Transverse colon (tissue), 4 donors: Measurements from ENCODE around the gene MBTPS1.

Experiments used
- EP300 ChIP-seq: sonication (generic); formaldehyde crosslinking; IDR thresholded peaks from one replicate; pipeline ENCODE4 v1.6.1; 2017; ENCODE audit warnings: antibody characterized with exemption, low read depth
- POLR2A ChIP-seq: fragments of 450-650 bp; IDR thresholded peaks from one replicate; pipeline ENCODE4 v1.6.1; 2016; ENCODE audit warnings: antibody characterized with exemption, mild to moderate bottlenecking, moderate library complexity
- POLR2AphosphoS5 ChIP-seq, 3 donors: sonication (generic); formaldehyde crosslinking; IDR thresholded peaks; one replicate each; pipeline ENCODE4 v1.6.1; 2016; ENCODE audit warnings: antibody characterized with exemption in 3 of 3
- TF ChIP-seq, protein P1 (sequence below), 5 experiments: fragments of 200-600 bp in 3 of 5; fragments of 450-650 bp in 2 of 5; sonication (generic) in 3 of 5; IDR thresholded peaks; 1 replicate in 2 of 5; 2 replicates in 3 of 5; pipeline ENCODE4 v1.5.1; 2016 to 2017; ENCODE audit warnings: antibody characterized with exemption in 5 of 5, inconsistent platforms in 3 of 5, mild to moderate bottlenecking in 2 of 5, moderate library complexity in 1 of 5

DNA sequence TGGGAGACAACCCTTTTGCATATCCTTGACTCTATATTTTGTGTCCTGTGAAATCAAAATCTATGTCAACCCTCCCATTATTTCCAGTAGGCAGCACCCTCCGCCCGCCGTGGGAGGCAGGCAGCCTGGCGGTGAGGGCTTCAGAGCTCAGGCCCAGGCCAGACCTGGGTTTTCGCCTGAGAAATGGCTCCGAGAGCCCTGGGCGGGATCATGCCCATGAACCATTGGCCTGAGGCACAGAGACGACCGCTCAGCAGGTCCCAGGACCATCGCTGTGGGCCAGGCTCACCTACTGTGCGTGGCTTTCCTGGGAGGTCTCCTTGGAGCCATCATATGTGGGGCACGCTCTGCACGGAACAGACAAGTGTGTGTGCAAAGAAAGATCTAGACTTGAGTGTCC lies 67.9 kb downstream of the MBTPS1 start:
- TF ChIP-seq, protein P1, sequence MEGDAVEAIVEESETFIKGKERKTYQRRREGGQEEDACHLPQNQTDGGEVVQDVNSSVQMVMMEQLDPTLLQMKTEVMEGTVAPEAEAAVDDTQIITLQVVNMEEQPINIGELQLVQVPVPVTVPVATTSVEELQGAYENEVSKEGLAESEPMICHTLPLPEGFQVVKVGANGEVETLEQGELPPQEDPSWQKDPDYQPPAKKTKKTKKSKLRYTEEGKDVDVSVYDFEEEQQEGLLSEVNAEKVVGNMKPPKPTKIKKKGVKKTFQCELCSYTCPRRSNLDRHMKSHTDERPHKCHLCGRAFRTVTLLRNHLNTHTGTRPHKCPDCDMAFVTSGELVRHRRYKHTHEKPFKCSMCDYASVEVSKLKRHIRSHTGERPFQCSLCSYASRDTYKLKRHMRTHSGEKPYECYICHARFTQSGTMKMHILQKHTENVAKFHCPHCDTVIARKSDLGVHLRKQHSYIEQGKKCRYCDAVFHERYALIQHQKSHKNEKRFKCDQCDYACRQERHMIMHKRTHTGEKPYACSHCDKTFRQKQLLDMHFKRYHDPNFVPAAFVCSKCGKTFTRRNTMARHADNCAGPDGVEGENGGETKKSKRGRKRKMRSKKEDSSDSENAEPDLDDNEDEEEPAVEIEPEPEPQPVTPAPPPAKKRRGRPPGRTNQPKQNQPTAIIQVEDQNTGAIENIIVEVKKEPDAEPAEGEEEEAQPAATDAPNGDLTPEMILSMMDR (IDR thresholded peaks at IDR 0.05) = no peak
- no peak for TF ChIP-seq POLR2AphosphoS5 (IDR thresholded peaks at IDR 0.05)
- no peak for TF ChIP-seq POLR2A
- TF ChIP-seq EP300 = no peak
